Memory B cell (primary cell): ENCODE measurements around the gene NUMBL.
A peak's percentile ranks its signal among the peaks of the same experiment; 100 is the strongest.
"Not testable (repeated sequence)": the region's sequence is repeated elsewhere in the genome, so short reads cannot be mapped to it uniquely, and the experiment has no call there.

Experiments
- ATAC-seq: fragments of 150-1000 bp; cut with Tn5 transposase; 2 replicates; pipeline ENCODE4 v1.10.0; 2021; ENCODE audit warnings: low read depth, mild to moderate bottlenecking, moderate library complexity
- DNase-seq, 2 donors: peaks; one replicate each; pipeline ENCODE4 v3.0.0; 2022; ENCODE audit warnings: low spot score in 2 of 2
- H3K27ac Mint-ChIP-seq: one replicate; pipeline ENCODE4 v1.8.0; 2022; ENCODE audit warnings: mild to moderate bottlenecking, moderate library complexity, mixed read lengths
- H3K27me3 Mint-ChIP-seq: one replicate; pipeline ENCODE4 v1.8.0; 2022; ENCODE audit warnings: mixed read lengths
- H3K36me3 Mint-ChIP-seq: one replicate; pipeline ENCODE4 v1.8.0; 2022; ENCODE audit warnings: mild to moderate bottlenecking, mixed read lengths
- H3K4me1 Mint-ChIP-seq: one replicate; pipeline ENCODE4 v1.8.0; 2022; ENCODE audit warnings: mixed read lengths
- H3K4me3 Mint-ChIP-seq: one replicate; pipeline ENCODE4 v1.8.0; 2022; ENCODE audit warnings: mild to moderate bottlenecking, moderate library complexity, mixed read lengths
- H3K9me3 Mint-ChIP-seq: one replicate; pipeline ENCODE4 v1.8.0; 2022; ENCODE audit warnings: mixed read lengths

Gene NUMBL

DNA sequence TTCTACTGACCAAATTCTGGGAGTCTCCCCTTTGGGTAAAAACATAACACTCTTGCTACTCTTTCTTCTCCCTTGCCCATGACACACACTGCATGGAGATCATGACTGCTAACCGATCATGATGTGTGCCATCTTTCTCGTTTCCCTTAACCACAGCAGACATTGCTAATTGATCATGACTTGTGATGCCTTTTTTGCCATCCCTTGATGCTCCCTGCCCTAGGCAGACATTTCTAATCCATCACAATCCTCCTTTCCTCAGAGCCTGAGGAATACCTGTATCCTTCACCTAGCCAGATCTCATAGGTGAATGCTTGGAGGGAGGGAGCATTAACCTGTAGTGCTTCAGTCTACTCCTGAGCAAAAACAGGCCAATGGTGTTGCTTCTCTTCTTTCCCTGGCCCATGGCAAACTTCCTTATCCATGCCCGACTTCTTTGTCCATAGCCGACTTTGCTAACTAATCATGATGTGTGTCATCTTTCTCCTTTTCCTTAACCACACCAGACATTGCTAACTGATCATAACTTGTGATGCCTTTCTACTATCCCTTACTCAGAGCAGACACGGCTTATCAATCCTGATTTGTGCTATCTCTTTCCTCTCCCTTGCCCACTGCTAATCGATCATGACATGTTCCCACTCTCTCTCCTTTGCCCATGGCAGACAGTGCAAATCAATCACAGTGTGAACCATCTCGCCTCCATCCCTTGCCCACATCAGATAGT lies 17.7 kb downstream of the NUMBL start:
- DNase-seq (no peak), ATAC-seq (no peak)
- no peak overlapping the region for H3K4me3 Mint-ChIP-seq
- H3K9me3 Mint-ChIP-seq: peaks cover 1% of the 10 kb centered on the region
- H3K27ac Mint-ChIP-seq: no peak overlapping the region
- H3K36me3 Mint-ChIP-seq: peaks cover 16% of the 10 kb centered on the region
- peaks cover 4% of the 10 kb centered on the region for H3K4me1 Mint-ChIP-seq
- H3K27me3 Mint-ChIP-seq: no peaks in the 10 kb centered on the region

DNA sequence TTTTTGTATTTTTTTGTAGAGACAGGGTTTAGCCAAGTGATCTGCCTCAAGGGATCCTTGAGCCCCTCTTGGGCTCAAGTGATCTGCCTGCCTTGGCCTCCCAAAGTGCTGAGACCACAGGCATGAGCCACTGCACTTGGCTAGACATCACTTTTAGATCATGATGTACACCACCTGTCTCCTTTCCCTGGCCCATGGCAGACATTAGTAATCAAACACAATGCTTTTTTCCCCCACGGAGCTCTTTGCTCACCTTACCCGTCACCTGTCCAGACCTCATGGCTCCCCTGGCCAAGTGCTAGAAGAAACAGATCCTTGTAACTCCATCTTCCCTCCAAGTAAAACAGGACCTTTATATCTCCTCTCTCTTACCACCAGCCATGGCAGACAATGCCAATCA lies 18.4 kb downstream of the NUMBL start:
- ATAC-seq (no peak), DNase-seq (no peak)
- Mint-ChIP-seq H3K4me3 (no peak overlapping the region), H3K36me3 (peaks cover 13% of the 10 kb centered on the region), H3K9me3 (peaks cover 1% of the 10 kb centered on the region), H3K27me3 (no peaks in the 10 kb centered on the region), H3K4me1 (peaks cover 4% of the 10 kb centered on the region), H3K27ac (no peak overlapping the region)

DNA sequence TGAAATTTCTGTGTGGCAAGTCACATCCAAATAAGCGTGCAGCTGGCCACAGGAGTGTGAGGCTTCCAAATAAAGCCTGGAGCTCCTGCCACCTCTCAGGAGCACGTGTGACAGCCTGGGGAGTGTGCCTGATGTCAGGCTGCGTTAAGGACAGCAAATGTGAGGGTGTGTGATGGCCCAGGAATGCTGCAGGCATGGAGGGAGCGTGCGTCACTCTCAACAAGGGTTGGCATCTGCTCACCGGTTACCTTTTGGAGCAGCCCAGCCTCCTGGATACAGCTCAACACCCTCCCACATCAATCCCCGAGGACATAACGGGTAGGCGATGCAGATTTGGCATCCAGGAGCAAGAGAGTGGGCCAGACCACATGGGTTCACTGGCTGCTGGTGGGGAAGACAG lies 19.0 kb downstream of the NUMBL start:
- Mint-ChIP-seq H3K36me3 (peaks cover 16% of the 10 kb centered on the region), H3K4me3 (no peak overlapping the region), H3K27ac (no peak overlapping the region), H3K27me3 (no peaks in the 10 kb centered on the region), H3K4me1 (peaks cover 4% of the 10 kb centered on the region), H3K9me3 (peaks cover 1% of the 10 kb centered on the region)
- DNase-seq (no peak), ATAC-seq (no peak)

DNA sequence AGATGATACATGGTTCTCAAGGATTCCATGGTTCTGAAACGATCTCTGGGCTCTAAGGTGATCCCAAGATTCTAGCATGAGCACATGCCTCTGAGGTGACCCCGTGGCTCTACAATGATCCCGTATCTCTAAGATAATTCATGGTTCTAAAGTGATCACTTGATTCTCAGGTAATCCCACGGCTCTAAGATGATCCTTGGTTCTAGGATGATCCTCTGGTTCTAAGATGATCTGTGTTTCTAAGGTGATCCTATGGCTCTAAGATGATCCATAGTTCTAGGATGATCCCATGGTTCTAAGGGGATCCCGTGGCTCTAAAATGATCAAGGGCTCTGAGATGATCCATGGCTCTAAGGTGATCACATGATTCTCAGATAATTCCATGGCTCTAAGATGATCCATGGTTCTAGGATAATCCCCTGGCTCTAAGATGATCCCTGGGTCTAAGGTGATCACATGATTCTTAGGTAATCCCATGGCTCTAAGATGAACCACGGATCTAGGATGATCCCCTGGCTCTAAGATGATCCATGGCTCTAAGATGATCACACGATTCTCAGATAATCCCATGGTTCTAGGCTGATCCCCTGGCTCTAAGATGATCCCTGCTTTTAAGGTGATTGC lies 21.3 kb downstream of the NUMBL start:
- DNase-seq (no peak), ATAC-seq (no peak)
- Mint-ChIP-seq H3K9me3 (peaks cover 1% of the 10 kb centered on the region), H3K27me3 (no peaks in the 10 kb centered on the region), H3K27ac (no peak overlapping the region), H3K36me3 (peaks cover 14% of the 10 kb centered on the region), H3K4me1 (peaks cover 4% of the 10 kb centered on the region), H3K4me3 (no peak overlapping the region)

DNA sequence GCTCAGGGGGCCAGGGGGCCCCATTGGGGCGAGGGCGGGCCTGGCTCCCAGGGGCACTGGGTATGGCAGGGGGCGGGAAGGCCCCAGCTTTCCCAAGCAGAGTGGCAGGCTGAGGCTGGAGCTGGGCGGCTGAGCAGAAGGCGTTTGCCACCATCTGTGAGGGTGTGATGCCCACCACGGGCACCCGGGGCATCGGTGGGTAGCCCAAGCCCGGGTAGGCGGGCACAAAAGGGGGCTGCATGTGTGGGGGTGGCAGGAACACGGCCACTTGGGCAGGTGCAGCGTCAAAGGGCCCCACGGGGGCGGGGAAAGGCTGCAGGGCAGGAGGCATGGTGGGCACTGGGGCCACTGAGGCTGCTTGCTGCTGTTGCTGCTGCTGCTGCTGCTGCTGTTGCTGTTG lies 22.8 kb downstream of the NUMBL start:
- Mint-ChIP-seq H3K4me1 (peaks cover 13% of the 10 kb centered on the region), H3K36me3 (peaks cover 14% of the 10 kb centered on the region), H3K27me3 (no peaks in the 10 kb centered on the region), H3K27ac (no peak overlapping the region), H3K9me3 (peaks cover 1% of the 10 kb centered on the region), H3K4me3 (no peak overlapping the region)
- ATAC-seq (no peak), DNase-seq (no peak)

DNA sequence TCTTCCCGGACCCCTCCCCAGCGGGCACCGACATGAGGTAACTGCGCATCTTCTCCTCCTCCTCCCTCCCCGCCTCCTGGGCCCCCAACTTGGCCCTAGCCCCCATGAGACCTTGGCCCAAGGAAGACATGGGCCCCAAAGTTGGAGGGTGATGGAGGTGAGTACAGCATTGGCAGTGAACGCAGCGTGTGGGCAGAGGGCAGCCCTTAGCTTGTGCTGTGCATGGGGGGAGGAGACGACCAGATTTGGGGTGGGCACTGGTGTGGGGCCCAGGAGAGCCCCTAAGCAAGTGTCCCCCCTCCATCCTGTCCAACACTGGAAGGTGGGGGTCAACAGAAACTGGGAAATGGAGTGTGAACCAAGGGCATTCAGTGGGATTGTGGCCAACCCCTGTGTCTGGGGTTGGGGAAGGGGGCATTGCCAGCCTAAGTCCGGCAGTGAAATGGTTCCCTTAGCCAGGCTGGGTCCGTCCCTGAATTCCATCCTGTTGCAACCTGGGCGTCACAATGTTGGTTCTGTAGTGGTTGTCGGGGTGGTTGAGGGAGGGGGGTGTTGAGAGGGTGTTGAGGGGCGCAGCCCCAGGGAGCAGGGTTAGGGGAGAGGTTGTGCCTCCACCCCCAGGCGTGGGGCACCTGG lies 23.5 kb downstream of the NUMBL start:
- Mint-ChIP-seq H3K4me1 (peaks cover 13% of the 10 kb centered on the region), H3K4me3 (no peak overlapping the region), H3K27me3 (no peaks in the 10 kb centered on the region), H3K27ac (no peak overlapping the region), H3K9me3 (peaks cover 1% of the 10 kb centered on the region), H3K36me3 (peaks cover 14% of the 10 kb centered on the region)
- no peak for DNase-seq
- no peak for ATAC-seq

DNA sequence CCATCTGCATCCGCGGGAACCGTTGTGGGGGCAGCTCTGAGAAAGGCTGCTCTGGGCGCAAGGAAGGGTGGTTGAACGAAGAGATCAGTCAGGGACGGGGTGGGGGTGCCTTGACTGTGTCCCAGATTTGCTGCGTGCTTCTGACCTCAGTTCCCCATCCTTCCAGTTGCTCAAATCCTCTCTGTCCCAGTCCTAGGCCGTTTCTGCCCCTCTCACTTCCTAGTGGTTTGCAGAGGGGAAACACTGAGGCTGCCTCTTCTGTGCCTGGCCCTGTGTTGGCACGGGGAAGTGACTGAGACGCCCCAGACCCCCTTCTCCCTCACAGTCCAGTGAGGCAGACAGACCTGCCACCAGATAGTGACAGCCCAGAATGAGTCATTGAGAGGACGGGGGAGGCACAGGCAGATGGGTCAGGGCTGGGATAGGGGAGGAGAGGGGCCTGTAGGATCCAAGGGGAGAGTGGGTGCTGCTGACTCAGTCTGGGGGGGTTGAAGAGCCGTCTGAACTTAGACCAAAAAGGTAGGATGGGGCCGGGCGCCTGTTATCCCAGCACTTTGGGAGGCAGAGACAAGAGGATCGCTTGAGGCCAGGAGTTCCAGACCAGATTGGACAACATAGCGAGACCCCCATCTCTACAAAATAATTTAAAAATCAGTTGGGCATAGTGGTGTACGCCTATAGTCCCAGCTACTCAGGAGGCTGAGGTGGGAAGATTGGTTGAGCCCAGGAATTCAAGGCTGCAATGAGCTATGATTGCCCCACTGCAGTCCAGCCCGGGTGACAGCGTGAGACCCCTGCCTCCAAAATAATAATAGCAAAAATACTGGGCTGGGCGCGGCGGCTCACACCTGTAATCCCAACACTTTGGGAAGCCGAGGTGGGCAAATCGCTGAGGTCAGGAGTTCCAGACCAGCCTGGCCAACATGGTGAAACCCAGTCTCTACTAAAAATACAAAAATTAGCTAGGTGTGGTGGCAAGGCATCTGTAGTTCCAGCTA lies 26.5 kb downstream of the NUMBL start:
- Mint-ChIP-seq H3K4me1 (peaks cover 9% of the 10 kb centered on the region), H3K27ac (peak overlapping the region; percentile 90), H3K4me3 (peak overlapping the region; percentile 91)

DNA sequence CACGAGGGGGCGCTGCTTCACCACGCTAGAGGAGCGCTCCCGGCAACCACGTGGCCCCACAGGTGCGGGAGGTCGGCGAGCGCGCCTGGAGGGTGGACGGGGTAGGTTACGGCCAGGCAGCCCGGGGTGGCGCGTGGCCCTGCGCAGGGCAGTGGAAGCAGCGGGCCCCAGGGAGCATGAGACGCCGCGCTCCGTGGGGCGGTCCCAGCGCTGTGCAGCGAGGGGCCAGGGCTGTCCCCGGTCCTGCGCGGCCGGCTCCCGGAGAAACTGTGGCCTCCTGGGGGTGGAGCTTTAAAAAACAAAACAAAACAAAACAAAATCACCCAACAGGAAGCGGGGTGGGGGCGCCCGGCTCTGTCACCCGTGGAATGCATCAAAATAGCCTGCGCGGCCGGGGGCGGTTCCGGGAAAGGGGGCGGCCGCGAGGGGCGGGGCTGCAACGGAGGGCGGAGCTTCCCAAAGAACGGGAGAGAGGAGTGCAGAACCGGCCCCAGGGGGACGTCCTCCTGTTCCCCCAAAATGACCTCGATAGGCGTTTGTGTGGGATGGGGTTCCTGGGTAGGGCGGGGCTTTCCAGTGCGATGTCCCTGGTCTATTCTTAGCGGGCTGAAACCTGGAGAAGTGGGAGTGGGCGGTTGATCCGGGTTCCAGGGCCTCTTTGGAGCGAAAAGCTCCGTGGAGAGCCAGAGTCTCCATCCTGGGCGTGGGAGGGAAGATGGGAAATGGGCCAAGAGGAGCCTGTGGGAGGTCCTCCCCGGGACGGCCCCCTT lies 27.3 kb downstream of the NUMBL start:
- peak overlapping the region; percentile 90 for H3K27ac Mint-ChIP-seq
- H3K27me3 Mint-ChIP-seq: no peaks in the 10 kb centered on the region
- DNase-seq (peak; percentile 96 to 98), ATAC-seq (peak; percentile 88)
- H3K9me3 Mint-ChIP-seq: no peaks in the 10 kb centered on the region
- peaks cover 9% of the 10 kb centered on the region for H3K4me1 Mint-ChIP-seq
- peak overlapping the region; percentile 91 for H3K4me3 Mint-ChIP-seq
- peaks cover 5% of the 10 kb centered on the region for H3K36me3 Mint-ChIP-seq

More for the DNA sequence above, 26.5 kb downstream of the NUMBL start:
- ATAC-seq (no peak), DNase-seq (peak in 1 of 2 donors; percentile 30)
- Mint-ChIP-seq H3K36me3 (peaks cover 5% of the 10 kb centered on the region), H3K9me3 (no peaks in the 10 kb centered on the region), H3K27me3 (no peaks in the 10 kb centered on the region)

DNA sequence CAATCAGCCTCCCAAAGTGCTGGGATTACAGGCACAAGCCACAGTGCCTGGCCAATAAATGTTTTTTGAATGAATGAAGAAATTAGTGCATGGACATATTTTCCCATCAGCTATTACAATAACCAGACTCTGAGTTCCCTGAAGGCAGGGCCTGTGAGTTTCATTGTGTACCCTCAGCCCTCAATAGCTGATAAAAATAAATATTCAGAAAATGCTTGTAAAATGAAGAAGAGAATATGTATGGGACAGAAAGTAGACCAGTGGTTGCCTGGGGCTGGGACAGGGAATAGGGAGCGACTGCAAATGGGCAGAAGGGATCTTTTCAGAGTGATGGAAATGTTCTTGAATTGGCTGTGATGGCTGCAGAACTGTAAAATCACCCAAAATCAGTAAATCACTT lies 28.8 kb downstream of the NUMBL start:
- no peak for DNase-seq
- no peak for ATAC-seq
- Mint-ChIP-seq H3K4me3 (peak overlapping the region; percentile 3), H3K4me1 (peaks cover 9% of the 10 kb centered on the region), H3K36me3 (no peaks in the 10 kb centered on the region), H3K27me3 (no peaks in the 10 kb centered on the region), H3K27ac (peak overlapping the region; percentile 90), H3K9me3 (no peaks in the 10 kb centered on the region)

DNA sequence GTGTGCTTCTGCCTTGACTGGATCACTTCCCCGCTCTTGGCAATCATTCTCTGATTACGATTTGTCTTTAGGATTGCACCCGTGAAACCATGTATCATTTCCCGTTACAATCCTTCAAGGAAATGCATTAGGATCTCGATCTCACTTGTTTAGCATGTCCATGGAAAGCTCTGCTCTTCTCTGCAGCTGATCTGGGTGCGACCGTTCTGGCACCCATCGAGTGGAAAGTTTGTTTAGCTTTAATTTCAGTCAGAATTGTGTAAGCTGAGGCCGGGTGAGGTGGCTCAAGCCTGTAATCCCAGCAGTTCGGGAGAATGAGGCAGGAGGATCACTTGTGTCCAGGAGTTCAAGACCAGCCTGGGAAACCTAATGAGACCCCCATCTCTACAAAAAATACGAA lies 30.9 kb downstream of the NUMBL start:
- no peaks in the 10 kb centered on the region for H3K9me3 Mint-ChIP-seq
- H3K27ac Mint-ChIP-seq: no peak overlapping the region
- no peaks in the 10 kb centered on the region for H3K36me3 Mint-ChIP-seq
- DNase-seq: no peak
- no peak for ATAC-seq
- no peak overlapping the region for H3K4me3 Mint-ChIP-seq
- H3K27me3 Mint-ChIP-seq: no peaks in the 10 kb centered on the region
- peaks cover 9% of the 10 kb centered on the region for H3K4me1 Mint-ChIP-seq

DNA sequence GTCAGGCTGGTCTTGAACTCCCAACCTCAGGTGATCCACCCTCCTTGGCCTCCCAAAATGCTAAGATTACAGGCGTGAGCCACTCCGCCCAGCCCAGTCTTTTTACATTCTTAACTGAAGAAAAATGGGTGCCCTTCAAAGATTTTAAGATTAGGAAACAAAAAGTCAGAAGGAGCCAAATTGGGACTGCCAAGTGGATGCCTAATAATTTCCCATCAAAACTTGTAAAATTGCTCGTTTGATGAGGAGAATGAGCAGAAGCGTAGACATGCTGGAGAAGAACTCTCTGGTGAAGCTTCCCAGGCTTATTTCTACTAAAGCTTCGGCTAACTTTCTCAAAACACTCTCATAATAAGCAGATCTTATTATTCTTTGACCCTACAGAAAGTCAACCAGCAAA lies 31.3 kb downstream of the NUMBL start:
- DNase-seq (no peak), ATAC-seq (no peak)
- Mint-ChIP-seq H3K27ac (no peak overlapping the region), H3K27me3 (no peaks in the 10 kb centered on the region), H3K4me1 (peaks cover 9% of the 10 kb centered on the region), H3K9me3 (no peaks in the 10 kb centered on the region), H3K4me3 (no peak overlapping the region), H3K36me3 (no peaks in the 10 kb centered on the region)

DNA sequence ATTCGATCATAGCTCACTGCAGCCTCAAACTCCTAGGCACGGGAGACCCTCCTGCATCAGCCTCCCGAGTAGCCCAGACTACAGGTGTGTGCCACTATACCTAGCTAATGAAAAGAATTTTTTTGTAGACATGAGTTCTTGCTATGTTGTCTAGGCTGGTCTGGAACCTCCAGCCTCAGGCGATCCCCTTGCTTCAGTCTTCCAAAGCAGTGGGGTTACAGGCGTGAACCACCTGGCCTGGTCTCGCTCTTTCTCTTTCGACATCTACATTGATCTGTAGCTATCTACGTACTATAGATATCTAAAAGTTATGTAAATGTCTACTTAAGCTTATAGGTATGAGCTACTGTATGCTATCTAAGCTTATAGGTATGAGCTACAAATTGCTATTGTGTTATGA lies 32.4 kb downstream of the NUMBL start:
- Mint-ChIP-seq H3K27ac (no peak overlapping the region), H3K27me3 (no peaks in the 10 kb centered on the region), H3K36me3 (no peaks in the 10 kb centered on the region), H3K4me1 (peaks cover 2% of the 10 kb centered on the region), H3K4me3 (no peak overlapping the region), H3K9me3 (no peaks in the 10 kb centered on the region)
- DNase-seq: no peak
- no peak for ATAC-seq

DNA sequence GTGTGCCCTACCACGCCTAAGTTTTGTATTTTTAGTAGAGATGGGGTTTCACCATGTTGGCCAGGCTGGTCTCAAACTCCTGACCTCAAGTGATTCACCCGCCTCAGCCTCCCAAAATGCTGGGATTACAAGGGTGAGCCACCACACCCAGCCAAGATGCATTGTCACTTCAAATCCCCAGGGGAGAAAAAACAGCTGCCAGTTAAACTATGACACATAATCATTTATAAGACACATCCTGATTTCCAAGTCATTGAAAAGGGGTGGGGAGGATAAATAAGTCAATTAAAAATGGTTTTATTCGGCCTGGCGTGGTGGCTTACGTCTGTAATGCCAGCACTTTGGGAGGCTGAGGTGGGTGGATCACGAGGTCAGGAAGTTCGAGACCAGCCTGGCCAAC lies 34.8 kb downstream of the NUMBL start:
- DNase-seq, H3K27me3 Mint-ChIP-seq, H3K4me1 Mint-ChIP-seq, ATAC-seq, H3K27ac Mint-ChIP-seq, H3K9me3 Mint-ChIP-seq, H3K36me3 Mint-ChIP-seq, H3K4me3 Mint-ChIP-seq: not testable (repeated sequence)
